Gastroesophageal sphincter (tissue), 4 donors: ENCODE results near the gene DR1. TPM values are rescaled to one million over a fixed set of nuclear protein-coding genes. Genes with fewer than 3 reads are reported as not detected.

Experiments used
- ATAC-seq: fragments of 150-250 bp; one replicate; pipeline ENCODE4 v1.9.1; 2016; ENCODE audit warnings: mild to moderate bottlenecking, moderate library complexity
- H3K27ac ChIP-seq, 4 donors: fragments of 200-600 bp; sonication (generic) in 3 of 4; 1 replicate in 3 of 4; 2 replicates in 1 of 4; pipeline ENCODE4 v1.5.1; 2016 to 2019
- H3K27me3 ChIP-seq: fragments of 200-600 bp; sonication (generic); one replicate; pipeline ENCODE4 v1.5.1; 2019
- H3K36me3 ChIP-seq, 2 donors: fragments of 200-600 bp; sonication (generic); one replicate each; pipeline ENCODE4 v1.5.1; 2019; ENCODE audit warnings: control low read depth in 1 of 2
- H3K4me1 ChIP-seq, 3 donors: fragments of 200-600 bp; sonication (generic); 1 replicate in 2 of 3; 2 replicates in 1 of 3; pipeline ENCODE4 v1.5.1; 2016 to 2019; ENCODE audit warnings: control low read depth in 2 of 3
- H3K4me3 ChIP-seq, 2 donors: fragments of 200-600 bp; sonication (generic); one replicate each; pipeline ENCODE4 v1.5.1; 2019; ENCODE audit warnings: mild to moderate bottlenecking in 1 of 2, moderate library complexity in 1 of 2
- H3K9me3 ChIP-seq, 3 donors: fragments of 200-600 bp; sonication (generic); one replicate each; pipeline ENCODE4 v1.5.1; 2017 to 2019; ENCODE audit warnings: control low read depth in 2 of 3
- CTCF ChIP-seq, 4 experiments: fragments of 200-600 bp in 2 of 4; fragments of 450-650 bp in 2 of 4; sonication (generic) in 1 of 4; IDR thresholded peaks; one replicate each; pipeline ENCODE4 v1.5.1; 2017 to 2019; ENCODE audit warnings: antibody characterized with exemption in 4 of 4, mild to moderate bottlenecking in 2 of 4, moderate library complexity in 2 of 4
- EP300 ChIP-seq: sonication (generic); formaldehyde crosslinking; IDR thresholded peaks from one replicate; pipeline ENCODE4 v1.6.1; 2017; ENCODE audit warnings: antibody characterized with exemption, mild to moderate bottlenecking
- POLR2A ChIP-seq, 2 donors: fragments of 450-650 bp; IDR thresholded peaks; one replicate each; pipeline ENCODE4 v1.6.1; 2017; ENCODE audit warnings: antibody characterized with exemption in 2 of 2, mild to moderate bottlenecking in 2 of 2, moderate library complexity in 1 of 2
- POLR2AphosphoS5 ChIP-seq: sonication (generic); formaldehyde crosslinking; IDR thresholded peaks from one replicate; pipeline ENCODE4 v1.6.1; 2017; ENCODE audit warnings: antibody characterized with exemption
- WGBS, 2 donors: methylation state at CpG; one replicate each; pipeline ENCODE4 v1.1.5; 2018; ENCODE audit warnings: low coverage in 1 of 2; 5-methylcytosine and 5-hydroxymethylcytosine counted together
- small RNA-seq, 4 donors: library from RNA; depleted of rRNA; stranded (forward); fragments of <200 nt; gene quantifications; one replicate each; pipeline ENCODE3, GENCODE V24; 2016
- total RNA-seq, 4 donors: library from RNA; depleted of rRNA; stranded (reverse); fragments of >200 nt; gene quantifications; one replicate each; pipeline ENCODE4 v1.1.0, GENCODE V29; 2016

DR1 gene
- total RNA-seq, 4 donors from 2014 or later: 35.0 to 38.6 (median 35.3) TPM

DNA sequence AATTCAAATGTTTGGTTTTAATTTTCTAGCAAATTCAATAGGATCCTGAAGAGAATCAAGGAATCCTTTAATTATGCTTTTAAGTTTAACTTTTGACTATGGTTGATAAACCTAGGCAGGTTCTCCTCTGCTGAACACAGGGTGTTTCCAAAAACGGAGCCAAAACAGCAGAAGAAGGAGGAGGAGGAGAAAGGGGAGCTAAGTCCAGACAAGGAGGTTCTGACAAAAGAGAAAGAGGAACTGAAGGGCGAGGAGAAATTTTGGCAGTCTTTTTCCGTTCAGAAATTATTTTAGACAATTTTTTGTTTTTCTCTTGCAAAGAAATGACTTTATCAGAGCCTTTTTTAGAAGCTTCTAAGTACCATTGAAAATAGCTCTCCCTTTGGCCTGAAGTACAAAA lies 69.0 kb downstream of the DR1 start:
- Histone ChIP-seq H3K27me3 (no peaks in the 10 kb centered on the region), H3K4me1 (no peaks in the 10 kb centered on the region), H3K36me3 (no peaks in the 10 kb centered on the region), H3K27ac (no peak overlapping the region), H3K9me3 (no peaks in the 10 kb centered on the region), H3K4me3 (no peak overlapping the region)
- TF ChIP-seq POLR2AphosphoS5 (no peak), EP300 (no peak), CTCF (IDR thresholded peaks at IDR 0.05) (no peak)
- no peak for ATAC-seq
- WGBS, 2 donors: 38 to 62% methylated on average over 3 of the region's 3 CpGs

- no peaks in the 10 kb centered on the region for H3K9me3 ChIP-seq
- no peak for TF ChIP-seq CTCF (IDR thresholded peaks at IDR 0.05)
- no peak for TF ChIP-seq EP300
- TF ChIP-seq POLR2A (IDR thresholded peaks at IDR 0.05): no peak
- no peak for TF ChIP-seq POLR2AphosphoS5
- no peak overlapping the region for H3K27ac ChIP-seq
- no peaks in the 10 kb centered on the region for H3K27me3 ChIP-seq
- 57 to 63% methylated on average over 2 to 3 of the region's 3 CpGs for WGBS, 2 donors
- no peaks in the 10 kb centered on the region for H3K4me1 ChIP-seq
- no peak for ATAC-seq
- H3K4me3 ChIP-seq: no peak overlapping the region
- no peaks in the 10 kb centered on the region for H3K36me3 ChIP-seq
Measured at GRCh38 chr1:93415296-93415695, 69.6 kb downstream of the DR1 start.

GRCh38 chr1:93416183-93416582 lies 70.5 kb downstream of the DR1 start:
- 79 to 93% methylated on average over 2 of the region's 2 CpGs for WGBS, 2 donors
- no peaks in the 10 kb centered on the region for H3K36me3 ChIP-seq
- ATAC-seq: no peak
- H3K9me3 ChIP-seq: no peaks in the 10 kb centered on the region
- H3K4me3 ChIP-seq: no peak overlapping the region
- H3K27ac ChIP-seq: no peak overlapping the region
- H3K4me1 ChIP-seq: no peaks in the 10 kb centered on the region
- TF ChIP-seq CTCF (IDR thresholded peaks at IDR 0.05) (no peak), POLR2AphosphoS5 (no peak)
- H3K27me3 ChIP-seq: no peaks in the 10 kb centered on the region

Small RNA genes within 50 kb of the gene (small RNA-seq; reads per million reads assigned to genes)
- gene RF00019: 0 reads per million in 4 donors

Other genes with a start within 250 kb of the DR1 start
- 10 to 100 TPM; 43.5 to 68.0 (median 60.5) TPM for gene TMED5, start 165.5 kb upstream of the DR1 start, total RNA-seq
- gene CCDC18, start 165.2 kb upstream of the DR1 start, total RNA-seq: 1 to 10 TPM in 3 of 4 donors, under 1 TPM in 1; 0.81 to 4.7 (median 2.4) TPM
- gene FNBP1L, start 102.2 kb downstream of the DR1 start, total RNA-seq: 10 to 100 TPM in 3 of 4 donors, 1 to 10 TPM in 1; 6.1 to 24.7 (median 14.7) TPM